Measurements from ENCODE around the gene XRN1.

XRN1 gene

DNA sequence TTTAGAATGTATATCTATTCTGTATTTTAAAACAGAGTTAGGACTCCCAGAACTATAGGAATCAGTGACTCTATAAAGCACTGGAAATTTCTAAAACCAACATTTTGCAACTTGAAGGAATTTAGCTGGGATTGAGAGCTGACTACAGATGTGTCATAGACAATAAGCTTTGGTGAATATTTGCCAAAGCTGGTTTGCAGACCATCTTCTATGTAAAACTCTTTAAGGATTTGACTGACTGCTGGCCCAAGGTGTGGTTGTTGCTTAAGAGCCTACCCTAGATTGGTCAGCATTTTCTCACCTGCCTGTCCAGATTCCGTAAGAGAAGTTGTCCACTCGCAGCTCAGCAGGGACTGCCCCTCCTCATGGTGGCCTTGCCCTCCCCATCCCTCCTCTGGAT lies 149.2 kb downstream of the XRN1 start:
- Histone ChIP-seq H3K9me3 (ENCODE audit: control insufficient read depth, low read length) (no peaks in the 10 kb centered on the region), H3K4me1 (ENCODE audit: control insufficient read depth, insufficient read depth, low read length) (no peaks in the 10 kb centered on the region), H3K27me3 (ENCODE audit: control insufficient read depth, insufficient read depth, low read length, poor library complexity, severe bottlenecking) (no peaks in the 10 kb centered on the region), H3K4me3 (ENCODE audit: insufficient read depth, low read depth, low read length) (no peak overlapping the region), H3K36me3 (ENCODE audit: control insufficient read depth, insufficient read depth, low read length) (no peaks in the 10 kb centered on the region), H3K27ac (ENCODE audit: insufficient read depth, low read depth, low read length, poor library complexity, severe bottlenecking) (no peak overlapping the region)
- WGBS, 2 experiments, result 95 to 98% methylated on average over 2 of the region's 2 CpGs

DNA sequence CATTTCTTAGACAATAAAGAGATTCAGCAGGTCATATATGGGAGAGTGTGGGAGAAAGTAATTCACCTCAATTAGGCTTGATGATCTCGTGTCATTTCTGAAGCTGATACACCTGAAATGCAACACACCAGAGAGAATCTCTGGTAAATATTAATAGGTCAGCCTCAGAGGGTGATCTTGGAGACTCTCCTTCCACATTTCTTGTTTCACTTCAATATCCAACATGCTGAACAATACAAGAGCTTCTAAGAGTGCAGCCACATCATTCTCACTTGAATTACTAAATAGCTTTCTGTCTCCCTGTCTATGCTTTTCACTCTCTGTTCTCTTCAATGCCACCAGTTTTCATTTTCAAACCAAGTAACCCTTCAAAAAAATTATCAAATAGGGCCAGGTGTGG lies 151.3 kb downstream of the XRN1 start:
- Histone ChIP-seq H3K4me1 (ENCODE audit: control insufficient read depth, insufficient read depth, low read length) (no peaks in the 10 kb centered on the region), H3K27ac (ENCODE audit: insufficient read depth, low read depth, low read length, poor library complexity, severe bottlenecking) (no peak overlapping the region), H3K4me3 (ENCODE audit: insufficient read depth, low read depth, low read length) (no peak overlapping the region), H3K36me3 (ENCODE audit: control insufficient read depth, insufficient read depth, low read length) (no peaks in the 10 kb centered on the region), H3K9me3 (ENCODE audit: control insufficient read depth, low read length) (no peaks in the 10 kb centered on the region), H3K27me3 (ENCODE audit: control insufficient read depth, insufficient read depth, low read length, poor library complexity, severe bottlenecking) (no peaks in the 10 kb centered on the region)
- 83 to 95% methylated on average over 1 of the region's 1 CpG for WGBS, 2 experiments

DNA sequence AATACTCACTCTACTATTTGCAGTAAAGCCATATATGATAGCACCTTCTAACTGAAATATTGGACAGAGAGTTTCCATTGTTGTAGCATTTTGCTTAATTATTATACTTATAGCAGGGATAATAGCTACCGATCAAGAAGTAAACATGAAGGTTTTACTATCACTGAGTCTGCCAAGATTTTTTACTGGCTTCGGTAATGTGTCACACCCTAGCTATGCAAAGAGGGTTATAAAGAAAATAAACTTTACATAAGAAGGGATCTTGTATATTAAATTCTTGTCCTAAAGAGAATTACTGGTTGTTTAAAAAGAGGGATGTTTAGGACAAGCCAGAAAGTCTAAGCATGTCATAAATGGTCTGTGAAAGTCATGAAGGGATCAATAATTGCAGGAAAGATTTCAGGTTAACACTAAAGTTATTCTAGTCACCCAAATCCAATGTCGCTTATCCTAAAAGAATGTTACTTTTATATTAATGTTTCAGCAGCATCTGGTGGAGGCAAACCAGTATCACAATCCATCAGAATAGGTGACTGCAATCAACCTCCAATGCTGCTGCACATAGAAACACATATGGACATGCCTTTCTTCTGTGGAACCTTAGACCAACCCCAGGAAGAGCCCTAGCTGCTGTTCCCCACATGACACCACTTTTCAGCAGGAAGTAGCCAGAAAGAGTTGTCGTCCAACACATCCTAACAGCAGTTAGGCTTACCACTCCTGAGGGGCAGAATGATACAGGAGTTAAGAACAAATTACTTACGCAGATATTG lies 159.8 kb downstream of the XRN1 start:
- H3K27me3 ChIP-seq (ENCODE audit: control insufficient read depth, insufficient read depth, low read length, poor library complexity, severe bottlenecking), result no peaks in the 10 kb centered on the region
- H3K36me3 ChIP-seq (ENCODE audit: control insufficient read depth, insufficient read depth, low read length), result no peaks in the 10 kb centered on the region
- H3K4me1 ChIP-seq (ENCODE audit: control insufficient read depth, insufficient read depth, low read length), result no peaks in the 10 kb centered on the region
- peaks cover 6% of the 10 kb centered on the region for H3K9me3 ChIP-seq (ENCODE audit: control insufficient read depth, low read length)
- no peak overlapping the region for H3K4me3 ChIP-seq (ENCODE audit: insufficient read depth, low read depth, low read length)
- H3K27ac ChIP-seq (ENCODE audit: insufficient read depth, low read depth, low read length, poor library complexity, severe bottlenecking), result no peak overlapping the region
- WGBS, 2 experiments, result 91 to 94% methylated on average over 5 of the region's 5 CpGs

DNA sequence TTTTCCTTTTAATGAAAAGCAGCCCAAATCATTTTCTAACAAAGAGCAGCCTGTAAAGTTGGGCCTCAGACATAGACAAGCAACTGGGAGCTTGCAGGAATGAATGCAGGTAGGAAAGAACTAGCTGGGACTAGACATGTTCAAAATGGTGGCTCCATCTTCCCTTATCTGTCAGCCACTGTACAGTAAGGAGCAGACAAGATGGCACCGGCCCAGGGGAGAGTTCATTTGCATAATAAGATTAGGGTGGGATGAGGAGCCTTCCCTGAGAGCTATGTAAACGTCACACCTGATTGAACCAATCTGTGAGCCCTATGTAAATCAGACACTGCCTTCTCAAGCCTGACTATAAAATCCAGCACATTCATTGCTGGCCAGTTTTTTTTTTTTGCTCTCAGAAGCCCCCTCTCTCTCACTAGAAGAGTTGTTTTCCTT lies 162.7 kb downstream of the XRN1 start:
- WGBS, 2 experiments, result 84 to 93% methylated on average over 2 of the region's 2 CpGs
- no peak overlapping the region for H3K27ac ChIP-seq (ENCODE audit: insufficient read depth, low read depth, low read length, poor library complexity, severe bottlenecking)
- no peaks in the 10 kb centered on the region for H3K27me3 ChIP-seq (ENCODE audit: control insufficient read depth, insufficient read depth, low read length, poor library complexity, severe bottlenecking)
- no peaks in the 10 kb centered on the region for H3K36me3 ChIP-seq (ENCODE audit: control insufficient read depth, insufficient read depth, low read length)
- H3K4me3 ChIP-seq (ENCODE audit: insufficient read depth, low read depth, low read length), result no peak overlapping the region
- H3K9me3 ChIP-seq (ENCODE audit: control insufficient read depth, low read length), result peaks cover 6% of the 10 kb centered on the region
- no peaks in the 10 kb centered on the region for H3K4me1 ChIP-seq (ENCODE audit: control insufficient read depth, insufficient read depth, low read length)

DNA sequence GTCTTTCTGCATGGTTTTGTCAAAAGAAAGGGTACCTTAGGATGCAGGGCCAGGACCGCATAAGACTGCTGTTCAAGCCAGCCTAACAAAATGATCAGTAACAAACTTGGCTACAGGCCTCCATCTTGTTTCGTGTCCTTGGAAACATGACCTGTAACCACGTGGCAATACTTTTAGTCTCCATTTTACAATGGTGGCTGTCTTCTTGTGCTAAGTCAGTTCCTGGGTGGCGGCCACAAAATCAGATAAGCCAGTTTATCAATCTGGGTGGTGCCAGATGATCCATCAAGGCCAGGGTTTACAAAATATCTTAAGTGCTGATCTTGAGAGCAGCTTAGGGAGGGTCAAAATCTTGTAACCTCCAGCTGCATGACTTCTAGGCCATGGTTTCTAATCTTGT lies 165.3 kb downstream of the XRN1 start:
- no peak overlapping the region for H3K27ac ChIP-seq (ENCODE audit: insufficient read depth, low read depth, low read length, poor library complexity, severe bottlenecking)
- H3K36me3 ChIP-seq (ENCODE audit: control insufficient read depth, insufficient read depth, low read length), result no peaks in the 10 kb centered on the region
- H3K9me3 ChIP-seq (ENCODE audit: control insufficient read depth, low read length), result no peaks in the 10 kb centered on the region
- H3K4me1 ChIP-seq (ENCODE audit: control insufficient read depth, insufficient read depth, low read length), result no peaks in the 10 kb centered on the region
- H3K4me3 ChIP-seq (ENCODE audit: insufficient read depth, low read depth, low read length), result no peak overlapping the region
- no peaks in the 10 kb centered on the region for H3K27me3 ChIP-seq (ENCODE audit: control insufficient read depth, insufficient read depth, low read length, poor library complexity, severe bottlenecking)
- 93 to 95% methylated on average over 4 of the region's 4 CpGs for WGBS, 2 experiments

DNA sequence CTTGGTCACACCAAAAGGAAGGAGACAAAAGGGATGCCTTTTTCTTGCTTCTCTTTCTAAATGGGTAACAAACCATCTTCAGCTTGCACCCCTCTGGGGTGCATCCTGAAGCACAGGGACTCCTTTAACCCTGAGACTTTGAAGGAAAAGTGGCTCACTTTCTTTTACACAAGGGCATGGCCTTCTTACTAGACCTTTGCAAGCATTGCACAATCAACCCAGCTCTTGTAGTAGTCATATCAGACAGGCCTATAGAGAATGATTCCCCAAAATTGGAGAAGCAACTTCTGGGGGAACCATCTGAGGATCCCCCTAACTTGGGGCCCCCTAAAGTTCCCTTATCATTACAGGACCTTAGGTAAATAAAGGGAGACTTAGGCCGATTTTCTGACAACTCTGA lies 166.4 kb downstream of the XRN1 start:
- H3K27me3 ChIP-seq (ENCODE audit: control insufficient read depth, insufficient read depth, low read length, poor library complexity, severe bottlenecking), result no peaks in the 10 kb centered on the region
- H3K4me1 ChIP-seq (ENCODE audit: control insufficient read depth, insufficient read depth, low read length), result no peaks in the 10 kb centered on the region
- WGBS, 2 experiments, result 88 to 100% methylated on average over 1 of the region's 1 CpG
- no peak overlapping the region for H3K4me3 ChIP-seq (ENCODE audit: insufficient read depth, low read depth, low read length)
- H3K9me3 ChIP-seq (ENCODE audit: control insufficient read depth, low read length), result no peaks in the 10 kb centered on the region
- no peaks in the 10 kb centered on the region for H3K36me3 ChIP-seq (ENCODE audit: control insufficient read depth, insufficient read depth, low read length)
- H3K27ac ChIP-seq (ENCODE audit: insufficient read depth, low read depth, low read length, poor library complexity, severe bottlenecking), result no peak overlapping the region

DNA sequence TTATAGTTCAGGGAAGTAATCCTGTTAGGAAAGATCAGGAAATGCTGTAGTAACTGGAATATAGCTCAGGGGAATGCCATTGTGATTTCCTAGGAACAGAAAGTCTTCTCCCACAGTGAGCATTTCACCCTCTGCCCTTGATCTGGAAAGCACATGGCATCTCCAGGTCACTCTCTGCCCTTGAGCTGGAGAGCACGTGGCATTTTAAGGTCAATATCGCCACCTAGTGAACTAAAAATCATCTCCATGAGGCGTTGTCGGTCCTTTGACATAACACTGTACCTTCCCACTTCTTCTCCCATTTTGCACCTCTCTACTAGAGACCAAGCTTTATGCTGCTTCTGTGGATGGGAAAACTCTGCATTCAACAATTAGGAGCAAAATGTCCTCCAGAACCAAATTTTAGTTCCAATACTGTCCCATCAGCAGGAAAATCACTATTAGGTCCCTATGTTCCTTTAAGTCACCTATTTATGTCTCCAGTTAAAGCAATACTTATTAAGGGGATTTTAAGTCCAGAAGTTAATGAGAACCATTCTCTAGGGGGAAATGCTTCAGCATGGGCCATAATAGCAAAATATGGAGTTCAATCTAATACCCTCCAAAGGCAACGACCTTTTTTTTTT lies 167.8 kb downstream of the XRN1 start:
- no peaks in the 10 kb centered on the region for H3K9me3 ChIP-seq (ENCODE audit: control insufficient read depth, low read length)
- no peaks in the 10 kb centered on the region for H3K4me1 ChIP-seq (ENCODE audit: control insufficient read depth, insufficient read depth, low read length)
- no peak overlapping the region for H3K27ac ChIP-seq (ENCODE audit: insufficient read depth, low read depth, low read length, poor library complexity, severe bottlenecking)
- WGBS, 2 experiments, result 25 to 30% methylated on average over 5 of the region's 5 CpGs
- no peaks in the 10 kb centered on the region for H3K36me3 ChIP-seq (ENCODE audit: control insufficient read depth, insufficient read depth, low read length)
- H3K4me3 ChIP-seq (ENCODE audit: insufficient read depth, low read depth, low read length), result no peak overlapping the region
- H3K27me3 ChIP-seq (ENCODE audit: control insufficient read depth, insufficient read depth, low read length, poor library complexity, severe bottlenecking), result no peaks in the 10 kb centered on the region

DNA sequence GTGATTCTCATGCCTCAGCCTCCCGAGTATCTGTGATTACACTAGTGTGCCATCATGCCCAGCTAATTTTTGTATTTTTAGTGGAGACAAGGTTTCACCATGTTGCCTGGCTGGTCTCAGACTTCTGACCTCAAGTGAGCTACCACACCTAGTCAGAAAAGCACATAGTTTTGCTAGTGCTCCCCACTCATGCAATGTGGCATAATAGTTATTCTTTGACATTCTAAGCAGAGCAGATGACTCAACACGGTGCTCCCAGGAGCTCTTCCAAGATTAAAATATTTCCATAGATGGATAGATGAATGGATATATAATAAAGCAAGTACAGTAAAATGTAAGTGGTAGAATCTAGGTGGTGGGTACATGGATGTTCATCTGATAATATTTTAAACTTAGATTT lies 169.4 kb downstream of the XRN1 start:
- Histone ChIP-seq H3K36me3 (ENCODE audit: control insufficient read depth, insufficient read depth, low read length) (no peaks in the 10 kb centered on the region), H3K9me3 (ENCODE audit: control insufficient read depth, low read length) (no peaks in the 10 kb centered on the region), H3K27ac (ENCODE audit: insufficient read depth, low read depth, low read length, poor library complexity, severe bottlenecking) (no peak overlapping the region), H3K27me3 (ENCODE audit: control insufficient read depth, insufficient read depth, low read length, poor library complexity, severe bottlenecking) (no peaks in the 10 kb centered on the region), H3K4me1 (ENCODE audit: control insufficient read depth, insufficient read depth, low read length) (no peaks in the 10 kb centered on the region), H3K4me3 (ENCODE audit: insufficient read depth, low read depth, low read length) (no peak overlapping the region)
- WGBS, 2 experiments, result 82 to 93% methylated on average over 2 of the region's 2 CpGs

DNA sequence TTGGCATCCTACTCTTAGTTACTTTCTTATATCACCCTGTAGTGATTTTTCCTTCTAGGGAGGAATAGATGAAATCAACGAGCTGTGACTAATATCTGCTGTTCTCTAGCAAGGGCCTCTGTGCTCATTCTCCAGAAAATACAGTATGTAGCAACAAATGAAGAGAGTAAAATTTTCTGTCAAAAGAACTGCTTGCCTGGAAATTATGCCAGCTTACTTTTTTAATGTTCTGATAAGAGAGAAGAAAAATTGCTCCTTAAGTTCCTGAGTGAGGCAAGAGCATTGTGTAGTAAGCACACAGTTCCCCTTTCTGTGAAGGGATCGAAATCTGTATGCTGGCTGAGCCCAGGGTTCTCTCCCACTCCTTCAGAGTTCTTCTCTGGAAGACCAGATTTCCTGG lies 171.1 kb downstream of the XRN1 start:
- Histone ChIP-seq H3K27ac (ENCODE audit: insufficient read depth, low read depth, low read length, poor library complexity, severe bottlenecking) (no peak overlapping the region), H3K4me3 (ENCODE audit: insufficient read depth, low read depth, low read length) (no peak overlapping the region), H3K27me3 (ENCODE audit: control insufficient read depth, insufficient read depth, low read length, poor library complexity, severe bottlenecking) (no peaks in the 10 kb centered on the region), H3K36me3 (ENCODE audit: control insufficient read depth, insufficient read depth, low read length) (no peaks in the 10 kb centered on the region), H3K4me1 (ENCODE audit: control insufficient read depth, insufficient read depth, low read length) (no peaks in the 10 kb centered on the region), H3K9me3 (ENCODE audit: control insufficient read depth, low read length) (no peaks in the 10 kb centered on the region)
- 92 to 99% methylated on average over 2 of the region's 2 CpGs for WGBS, 2 experiments

DNA sequence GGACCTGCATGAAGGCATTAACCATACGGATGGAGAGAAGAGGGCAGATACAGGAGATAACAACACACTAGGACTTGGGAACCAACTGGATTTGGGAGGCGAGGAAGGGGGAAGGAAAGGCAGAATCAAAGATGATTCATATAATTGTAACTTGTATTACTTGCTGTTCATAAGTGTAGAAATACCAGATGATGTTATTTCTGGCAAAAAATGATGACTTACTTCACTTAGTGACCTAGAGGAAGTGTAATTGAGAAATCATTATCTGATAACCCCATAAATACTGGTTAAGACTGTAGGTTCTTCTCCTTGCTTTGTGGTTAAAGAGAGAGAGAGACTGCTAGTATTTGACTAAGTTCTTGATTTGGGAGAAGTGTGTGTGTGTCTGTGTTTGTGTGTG lies 172.0 kb downstream of the XRN1 start:
- Histone ChIP-seq H3K27me3 (ENCODE audit: control insufficient read depth, insufficient read depth, low read length, poor library complexity, severe bottlenecking) (no peaks in the 10 kb centered on the region), H3K27ac (ENCODE audit: insufficient read depth, low read depth, low read length, poor library complexity, severe bottlenecking) (no peak overlapping the region), H3K4me1 (ENCODE audit: control insufficient read depth, insufficient read depth, low read length) (no peaks in the 10 kb centered on the region), H3K9me3 (ENCODE audit: control insufficient read depth, low read length) (no peaks in the 10 kb centered on the region), H3K4me3 (ENCODE audit: insufficient read depth, low read depth, low read length) (no peak overlapping the region), H3K36me3 (ENCODE audit: control insufficient read depth, insufficient read depth, low read length) (no peaks in the 10 kb centered on the region)
- WGBS, 2 experiments, result 93 to 99% methylated on average over 2 of the region's 2 CpGs
